ENCODE data around the gene NTRK2. TPM values are rescaled to one million over a fixed set of nuclear protein-coding genes. Genes with fewer than 3 reads are reported as not detected.

Gene NTRK2
- polyA plus RNA-seq, 1 experiment: 2.0 TPM

DNA sequence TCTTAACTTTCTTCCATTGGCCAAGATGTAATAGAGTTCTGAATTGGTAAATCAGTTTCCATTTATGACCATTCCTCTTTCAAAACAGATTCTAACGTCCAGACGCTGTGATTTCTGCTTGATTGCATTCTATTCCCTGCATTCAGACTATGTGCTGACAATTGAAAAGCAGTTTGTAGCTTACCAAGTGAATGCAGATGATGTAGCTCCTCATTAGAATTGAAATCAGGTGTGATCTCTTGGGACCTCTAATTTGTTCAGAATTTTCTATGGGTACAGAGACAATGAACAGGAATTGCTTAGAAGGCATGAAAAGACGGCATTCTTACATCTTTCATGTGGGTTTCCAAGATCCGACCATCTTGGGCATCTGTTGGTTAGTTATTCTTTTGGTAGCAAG, 191.9 kb downstream of the NTRK2 start:
- Histone ChIP-seq H3K4me3 (ENCODE audit: low read depth, low read length) (no peak overlapping the region), H3K27me3 (ENCODE audit: control insufficient read depth, insufficient read depth, low read length) (no peaks in the 10 kb centered on the region), H3K36me3 (ENCODE audit: control insufficient read depth, insufficient read depth, low read length) (no peaks in the 10 kb centered on the region)
- TF ChIP-seq, protein P1, sequence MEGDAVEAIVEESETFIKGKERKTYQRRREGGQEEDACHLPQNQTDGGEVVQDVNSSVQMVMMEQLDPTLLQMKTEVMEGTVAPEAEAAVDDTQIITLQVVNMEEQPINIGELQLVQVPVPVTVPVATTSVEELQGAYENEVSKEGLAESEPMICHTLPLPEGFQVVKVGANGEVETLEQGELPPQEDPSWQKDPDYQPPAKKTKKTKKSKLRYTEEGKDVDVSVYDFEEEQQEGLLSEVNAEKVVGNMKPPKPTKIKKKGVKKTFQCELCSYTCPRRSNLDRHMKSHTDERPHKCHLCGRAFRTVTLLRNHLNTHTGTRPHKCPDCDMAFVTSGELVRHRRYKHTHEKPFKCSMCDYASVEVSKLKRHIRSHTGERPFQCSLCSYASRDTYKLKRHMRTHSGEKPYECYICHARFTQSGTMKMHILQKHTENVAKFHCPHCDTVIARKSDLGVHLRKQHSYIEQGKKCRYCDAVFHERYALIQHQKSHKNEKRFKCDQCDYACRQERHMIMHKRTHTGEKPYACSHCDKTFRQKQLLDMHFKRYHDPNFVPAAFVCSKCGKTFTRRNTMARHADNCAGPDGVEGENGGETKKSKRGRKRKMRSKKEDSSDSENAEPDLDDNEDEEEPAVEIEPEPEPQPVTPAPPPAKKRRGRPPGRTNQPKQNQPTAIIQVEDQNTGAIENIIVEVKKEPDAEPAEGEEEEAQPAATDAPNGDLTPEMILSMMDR (IDR thresholded peaks at IDR 0.05; ENCODE audit: insufficient read depth, low read depth, low read length): no peak
- POLR2A ChIA-PET: no interaction called here
- no peak for DNase-seq (ENCODE audit: low read depth)
- CTCF ChIA-PET: no interaction called here

DNA sequence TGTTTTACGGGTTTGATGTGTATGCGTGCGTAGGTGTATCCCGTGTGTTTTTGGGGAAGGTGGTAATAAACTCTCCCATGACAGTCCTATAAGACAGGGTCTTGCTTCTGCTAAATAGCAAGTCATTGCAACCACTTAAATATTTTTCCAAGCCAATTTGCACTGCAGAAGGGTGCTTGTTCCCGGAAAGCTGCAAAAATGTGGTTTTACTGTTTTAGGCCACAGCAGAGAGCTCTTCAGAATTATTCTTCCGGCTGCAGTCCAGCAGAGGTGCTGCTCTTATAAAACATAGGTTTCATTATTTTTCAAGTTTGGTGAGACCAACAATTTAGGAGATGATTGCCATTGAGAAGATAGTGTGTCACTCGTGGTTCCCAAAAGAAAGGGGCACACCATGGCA, 192.8 kb downstream of the NTRK2 start:
- H3K4me3 ChIP-seq (ENCODE audit: low read depth, low read length): no peak overlapping the region
- ChIA-PET CTCF (no interaction called here), POLR2A (no interaction called here)
- TF ChIP-seq, protein P1 (IDR thresholded peaks at IDR 0.05; ENCODE audit: insufficient read depth, low read depth, low read length): no peak
- no peak for DNase-seq (ENCODE audit: low read depth)
- no peaks in the 10 kb centered on the region for H3K27me3 ChIP-seq (ENCODE audit: control insufficient read depth, insufficient read depth, low read length)
- no peaks in the 10 kb centered on the region for H3K36me3 ChIP-seq (ENCODE audit: control insufficient read depth, insufficient read depth, low read length)

DNA sequence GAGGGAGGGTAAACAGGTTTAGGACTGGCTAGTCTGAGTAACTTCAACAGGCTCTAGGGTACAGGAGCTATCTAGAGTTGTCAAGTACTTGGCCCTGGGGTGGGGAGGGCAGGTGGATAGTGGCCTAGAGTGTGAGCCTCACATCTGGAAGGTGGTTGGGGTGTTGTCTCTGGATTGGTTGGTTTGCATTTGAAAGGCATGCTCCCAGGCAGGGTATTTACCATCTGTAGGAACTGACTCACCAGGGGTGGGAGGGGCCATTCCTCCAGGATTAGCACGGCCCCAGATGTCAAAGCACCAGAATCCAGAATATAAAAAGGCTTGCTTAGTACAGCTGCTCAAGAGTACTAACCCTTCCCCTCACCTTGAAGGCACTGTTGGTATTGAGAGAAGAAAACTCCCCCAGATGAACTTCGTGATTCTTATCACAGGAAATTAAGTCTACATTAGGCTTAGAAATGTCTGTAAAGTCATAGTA, 193.3 kb downstream of the NTRK2 start:
- ChIA-PET POLR2A (no interaction called here), CTCF (no interaction called here)
- H3K27me3 ChIP-seq (ENCODE audit: control insufficient read depth, insufficient read depth, low read length): no peaks in the 10 kb centered on the region
- H3K4me3 ChIP-seq (ENCODE audit: low read depth, low read length): no peak overlapping the region
- H3K36me3 ChIP-seq (ENCODE audit: control insufficient read depth, insufficient read depth, low read length): no peaks in the 10 kb centered on the region
- TF ChIP-seq, protein P1 (IDR thresholded peaks at IDR 0.05; ENCODE audit: insufficient read depth, low read depth, low read length): no peak
- peak; percentile 63 for DNase-seq (ENCODE audit: low read depth)

DNA sequence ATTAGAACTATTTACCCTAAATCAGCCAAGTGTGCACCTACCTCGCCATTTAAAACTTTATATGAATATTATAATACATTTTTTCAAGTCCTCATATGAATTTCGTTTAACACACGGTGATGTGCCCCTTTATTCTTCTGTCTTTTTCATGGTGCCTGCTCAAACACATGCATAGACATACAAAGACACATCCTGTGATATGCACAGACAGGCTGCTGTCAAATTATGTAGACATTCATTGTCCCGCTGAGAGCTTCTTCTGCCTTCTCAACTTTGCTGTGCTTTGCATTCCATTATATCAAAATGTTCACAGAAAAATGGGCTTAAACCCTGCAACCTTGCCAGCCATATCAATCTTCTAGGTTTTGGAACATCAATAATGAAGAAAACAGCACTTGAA, 193.8 kb downstream of the NTRK2 start:
- no peaks in the 10 kb centered on the region for H3K27me3 ChIP-seq (ENCODE audit: control insufficient read depth, insufficient read depth, low read length)
- no peak overlapping the region for H3K4me3 ChIP-seq (ENCODE audit: low read depth, low read length)
- TF ChIP-seq, protein P1 (IDR thresholded peaks at IDR 0.05; ENCODE audit: insufficient read depth, low read depth, low read length): no peak
- CTCF ChIA-PET: no interaction called here
- H3K36me3 ChIP-seq (ENCODE audit: control insufficient read depth, insufficient read depth, low read length): no peaks in the 10 kb centered on the region
- DNase-seq (ENCODE audit: low read depth): no peak
- POLR2A ChIA-PET: no interaction called here

DNA sequence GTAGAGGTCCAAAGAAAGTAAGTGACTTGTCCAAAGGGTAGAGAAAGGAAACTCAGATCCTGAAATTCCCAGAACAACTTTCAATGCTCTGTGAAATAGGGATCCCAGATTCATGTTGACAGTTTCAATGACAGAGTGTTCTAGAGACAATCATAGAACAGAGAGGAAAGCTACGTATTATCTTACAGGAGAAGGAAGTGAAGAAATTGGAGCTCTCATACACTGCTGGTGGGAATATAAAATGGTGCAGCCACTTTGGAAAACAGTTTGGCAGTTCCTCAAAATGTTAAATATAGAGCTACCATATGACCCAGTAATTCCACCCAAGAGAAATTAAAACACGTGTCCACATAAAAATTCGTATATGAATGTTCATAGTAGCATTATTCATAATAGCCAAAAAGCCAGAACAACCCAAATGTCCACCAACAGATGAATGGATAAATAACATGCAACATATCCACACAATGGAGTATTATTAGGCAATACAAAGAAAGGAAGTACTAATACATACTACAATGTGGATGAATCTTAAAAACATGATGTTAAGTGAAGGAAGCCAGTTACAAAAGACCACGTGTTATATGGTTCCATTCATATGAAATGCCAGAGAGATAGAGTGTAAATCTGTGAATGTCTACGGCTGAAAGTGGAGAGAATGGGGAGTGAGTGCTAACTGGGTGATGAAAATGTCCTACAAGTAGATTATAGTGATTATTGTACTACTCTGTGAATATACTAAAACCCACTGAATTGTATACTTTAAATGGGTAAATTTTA, 197.1 kb downstream of the NTRK2 start:
- H3K36me3 ChIP-seq (ENCODE audit: control insufficient read depth, insufficient read depth, low read length): no peaks in the 10 kb centered on the region
- TF ChIP-seq, protein P1 (IDR thresholded peaks at IDR 0.05; ENCODE audit: insufficient read depth, low read depth, low read length): no peak
- DNase-seq (ENCODE audit: low read depth): no peak
- H3K27me3 ChIP-seq (ENCODE audit: control insufficient read depth, insufficient read depth, low read length): no peaks in the 10 kb centered on the region
- ChIA-PET CTCF (interaction anchor here (0.7 kb wide), 1 partner anchor 113 kb away, joined by 3 read pairs; no protein-coding TSS in a partner anchor), POLR2A (no interaction called here)
- no peak overlapping the region for H3K4me3 ChIP-seq (ENCODE audit: low read depth, low read length)
